Frontal cortex (tissue), 4 donors: ENCODE results near the gene CACNA1B. TPM values are rescaled to one million over a fixed set of nuclear protein-coding genes. Genes with fewer than 3 reads are reported as not detected.

Experiments
- DNase-seq, 2 donors: peaks; one replicate each; pipeline ENCODE4 v3.0.0; 2012; ENCODE audit warnings: low spot score in 2 of 2
- FAIRE-seq: peaks from 2 replicates; lab custom pipeline; 2012; peaks lifted over from hg19 to GRCh38; lab: Jason Lieb, UNC
- total RNA-seq: library from RNA; depleted of rRNA; stranded (reverse); fragments of >200 nt; gene quantifications from one replicate; pipeline ENCODE4 v1.2.3, GENCODE V29; 2014
- donor health status: control.
- donor health status: control.
- donor health status: control.

The CACNA1B gene
- total RNA-seq, 1 donor from 2014 or later, result 31.4 TPM

DNA sequence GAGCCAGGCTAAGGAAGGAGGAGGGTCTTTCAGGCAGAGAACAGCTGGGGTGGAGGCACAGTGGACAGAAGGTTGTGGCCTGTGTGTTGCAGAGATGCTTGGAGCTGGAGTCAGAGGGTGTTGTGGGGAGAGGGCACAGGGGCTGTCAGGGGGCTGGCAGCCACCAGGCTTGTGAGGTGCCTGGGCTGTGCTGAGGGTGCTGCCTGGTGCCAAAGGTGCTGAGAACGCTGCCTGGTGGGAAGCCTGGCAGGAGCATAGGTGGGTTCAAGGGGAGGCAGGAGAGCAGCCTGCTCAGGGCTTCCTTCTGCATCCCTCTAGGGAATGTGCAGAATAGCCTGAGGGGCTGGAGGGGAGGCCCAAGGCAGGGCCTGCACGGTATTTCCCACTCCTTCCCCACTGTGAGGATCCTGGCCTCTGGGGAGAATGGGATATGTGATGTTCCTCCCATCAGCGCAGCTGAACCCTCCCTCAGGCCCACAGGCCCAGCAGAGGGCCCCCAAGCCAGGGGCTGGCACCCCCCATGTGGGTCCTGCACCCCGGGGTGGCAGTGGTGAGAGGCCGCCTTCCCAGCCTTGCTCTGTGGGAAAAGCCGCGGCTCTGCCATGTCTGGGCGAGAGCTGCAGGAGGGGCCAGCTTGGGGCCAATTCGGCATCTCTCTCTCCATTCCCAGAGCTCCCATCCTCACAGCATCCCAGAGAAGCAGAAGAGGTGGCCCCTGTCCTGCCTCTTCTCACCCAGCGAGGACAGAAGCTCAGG lies 76.3 kb downstream of the CACNA1B start:
- FAIRE-seq, result no peak
- peak in 1 of 2 donors; percentile 1 for DNase-seq

DNA sequence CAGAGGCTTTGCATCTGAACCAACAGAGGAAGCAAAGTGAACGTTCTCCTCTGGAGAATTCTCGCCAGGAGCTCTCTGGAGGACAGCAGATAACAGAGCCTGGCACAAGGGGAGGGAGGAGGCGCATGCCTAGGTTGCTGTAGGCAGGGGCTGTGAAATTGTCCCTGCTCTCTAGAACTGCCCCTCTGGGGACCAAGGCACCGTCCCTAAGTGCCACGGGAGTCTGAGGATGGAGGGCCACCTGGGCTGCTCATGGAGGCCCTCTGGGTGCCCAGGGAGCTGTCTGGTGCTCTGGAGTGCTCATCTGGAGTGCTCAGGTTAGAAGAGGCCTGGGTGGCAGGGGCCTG lies 77.6 kb downstream of the CACNA1B start:
- DNase-seq (no peak), FAIRE-seq (no peak)

- DNase-seq (no peak), FAIRE-seq (no peak)
Measured at GRCh38 chr9:137955586-137955985, 78.0 kb downstream of the CACNA1B start.

DNA sequence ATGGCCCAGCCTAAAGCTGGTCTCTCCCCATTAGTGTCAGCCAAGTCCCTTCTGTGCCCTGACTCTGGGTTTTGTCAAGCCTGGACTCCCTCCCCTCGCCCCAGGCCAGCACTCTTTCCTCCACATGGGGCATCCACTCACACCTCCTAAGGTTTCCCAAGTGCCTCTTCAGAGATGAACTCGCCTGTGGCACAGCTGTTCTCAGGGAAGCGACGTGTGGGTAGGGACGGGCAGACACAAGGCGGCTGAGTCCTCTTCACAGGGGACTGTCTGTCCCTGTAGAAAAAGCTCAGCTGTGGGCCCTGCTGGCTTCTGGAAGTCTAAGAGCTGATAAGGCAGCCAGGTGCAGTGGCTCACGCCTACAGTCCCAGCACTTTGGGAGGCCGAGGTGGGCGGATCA lies 78.5 kb downstream of the CACNA1B start:
- peak in 1 of 2 donors; percentile 1 for DNase-seq
- FAIRE-seq, result no peak

DNA sequence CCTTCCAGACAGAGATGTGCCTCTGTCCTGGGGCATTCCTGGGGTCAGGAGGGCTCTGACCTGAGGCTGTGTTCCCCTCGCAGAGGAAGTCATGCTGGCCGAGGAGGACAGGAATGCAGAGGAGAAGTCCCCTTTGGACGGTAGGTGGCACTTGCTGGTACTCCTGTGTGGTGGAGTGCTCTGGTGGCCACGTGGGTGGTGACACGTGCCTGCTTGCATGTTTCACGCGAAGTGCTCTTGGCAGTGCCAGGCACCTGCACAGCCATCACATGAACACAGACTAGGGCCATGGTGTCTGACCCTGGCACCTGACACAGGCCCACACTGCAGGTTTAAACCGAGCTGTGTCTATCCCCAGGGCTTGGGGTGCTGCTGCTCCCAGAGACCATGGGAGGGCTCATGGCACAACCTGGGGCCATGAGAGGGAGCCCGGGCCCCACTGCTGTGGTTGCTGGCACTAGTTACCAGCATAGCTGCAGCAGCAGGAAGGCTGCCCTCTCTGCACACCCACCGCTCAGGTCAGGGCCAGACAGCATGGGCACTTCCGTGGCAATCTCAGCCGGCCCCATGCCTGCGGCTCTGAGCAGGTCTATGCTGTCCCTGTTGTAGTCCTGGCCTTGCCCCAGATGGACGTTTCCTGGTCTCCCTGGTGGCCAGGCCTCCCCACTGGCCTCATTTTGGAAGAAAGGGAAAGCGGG lies 79.3 kb downstream of the CACNA1B start:
- peak in 1 of 2 donors; percentile 36 for DNase-seq
- no peak for FAIRE-seq

DNA sequence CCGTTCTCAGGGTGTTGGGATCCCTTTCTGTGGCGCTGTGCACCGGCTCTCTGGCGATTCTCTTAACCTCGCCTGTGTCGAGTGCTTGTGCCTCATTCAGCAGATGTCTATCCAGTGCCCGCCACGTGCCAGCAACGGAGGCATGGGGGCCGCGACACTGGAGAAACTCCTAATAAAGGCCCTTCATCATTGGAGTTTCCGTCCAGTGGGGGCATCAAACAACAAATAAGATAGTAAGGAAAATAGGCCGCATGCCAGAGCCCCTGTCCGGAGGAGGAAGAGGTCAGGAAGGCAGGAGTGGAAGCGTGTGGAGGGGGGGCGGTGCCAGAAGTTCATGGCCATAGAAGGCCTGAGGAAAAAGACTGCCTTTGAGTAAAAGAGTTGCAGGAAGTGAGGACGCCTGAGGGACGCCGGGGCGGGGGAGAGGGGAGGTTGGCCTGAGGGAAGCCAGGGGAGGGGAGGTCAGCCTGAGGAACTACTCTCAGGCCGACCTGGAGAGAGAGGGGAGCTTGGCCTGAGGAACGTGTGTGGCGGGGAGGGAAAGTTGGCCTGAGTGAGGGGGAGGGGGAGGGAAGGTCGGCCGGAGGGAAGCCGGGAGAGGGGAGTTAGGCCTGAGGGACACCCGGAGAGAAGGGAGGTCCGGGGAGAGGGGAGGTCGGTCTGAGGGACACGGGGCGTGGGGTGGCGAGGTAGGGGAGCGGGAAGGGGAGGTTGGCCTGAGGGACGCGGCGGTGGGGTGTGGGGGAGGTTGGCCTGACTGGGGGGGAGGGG lies 82.2 kb downstream of the CACNA1B start:
- FAIRE-seq (no peak), DNase-seq (peak in 1 of 2 donors; percentile 1)

GRCh38 chr9:137960496-137960895 lies 82.9 kb downstream of the CACNA1B start:
- FAIRE-seq, result no peak
- no peak for DNase-seq

DNA sequence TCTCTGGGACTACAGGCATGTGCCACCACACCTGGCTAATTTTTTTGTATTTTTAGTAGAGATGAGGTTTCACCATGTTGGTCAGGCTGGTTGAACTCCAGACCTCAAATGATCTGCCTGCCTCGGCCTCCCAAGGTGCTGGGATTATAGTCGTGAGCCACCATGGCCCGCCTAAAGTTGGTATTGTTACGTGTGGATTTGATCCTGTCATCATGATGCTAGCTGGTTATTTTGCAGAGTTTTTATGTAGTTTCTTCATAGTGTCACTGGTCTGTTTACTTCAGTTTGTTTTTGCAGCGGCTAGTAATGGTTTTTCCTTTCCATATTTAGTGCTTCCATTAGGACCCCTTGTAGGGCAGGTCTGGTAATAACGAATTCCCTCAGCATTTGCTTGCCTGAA lies 85.9 kb downstream of the CACNA1B start:
- no peak for DNase-seq
- FAIRE-seq, result no peak

- DNase-seq, result no peak
- FAIRE-seq, result no peak
Measured at GRCh38 chr9:137965177-137965795, 87.7 kb downstream of the CACNA1B start.

DNA sequence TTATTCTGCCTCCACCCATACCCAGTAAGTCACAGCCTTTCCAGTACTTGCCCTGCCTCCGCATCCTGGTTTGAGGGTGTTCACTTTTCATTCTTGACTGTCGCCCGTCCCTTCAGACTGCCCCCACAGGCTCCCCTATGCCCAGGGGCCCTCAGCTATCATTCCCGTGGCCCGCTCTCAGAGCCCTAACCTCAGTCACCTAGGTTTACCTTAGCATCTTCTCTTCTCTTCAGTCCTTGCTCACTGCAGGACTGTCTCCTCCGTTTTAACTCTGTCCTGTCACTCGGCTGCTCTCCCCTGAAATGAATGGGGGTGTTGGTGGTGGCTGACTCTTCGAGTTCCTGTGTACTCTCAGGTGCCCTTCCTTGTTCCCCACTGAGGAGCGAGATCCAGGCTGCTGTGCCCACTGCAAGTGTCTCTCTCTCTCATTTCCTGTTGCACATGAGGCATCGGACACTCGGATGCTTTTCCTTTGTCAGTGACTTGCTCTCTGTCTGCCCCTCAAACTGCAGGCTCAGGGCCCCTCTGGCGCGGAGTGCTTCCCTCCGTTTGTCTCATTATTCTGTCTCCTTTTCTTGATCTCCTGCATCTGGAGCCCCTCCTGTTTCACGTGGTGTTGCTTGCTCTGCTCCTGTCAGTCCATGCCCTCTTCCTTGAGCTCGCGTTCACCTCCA lies 89.8 kb downstream of the CACNA1B start:
- FAIRE-seq (no peak), DNase-seq (no peak)

DNA sequence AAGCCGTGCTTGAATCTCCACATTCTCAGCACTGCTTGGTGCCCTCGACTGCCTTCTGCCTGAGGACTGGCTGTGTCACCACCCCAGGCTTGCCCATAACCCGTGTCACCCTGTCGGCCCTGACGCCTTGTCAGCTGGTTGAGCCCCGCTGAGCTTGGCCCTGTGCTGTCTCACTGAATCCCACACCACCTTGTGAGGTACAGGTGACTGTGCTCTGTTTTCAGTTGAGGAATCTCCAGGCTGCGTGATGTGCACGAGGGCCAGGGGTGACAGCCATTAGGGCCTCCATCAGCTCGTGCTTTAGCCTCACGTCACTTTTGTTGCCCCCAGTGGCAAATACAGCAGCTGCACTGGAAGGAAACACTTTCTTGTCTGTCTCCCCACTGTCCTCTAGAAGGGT lies 90.7 kb downstream of the CACNA1B start:
- DNase-seq (no peak), FAIRE-seq (no peak)

DNA sequence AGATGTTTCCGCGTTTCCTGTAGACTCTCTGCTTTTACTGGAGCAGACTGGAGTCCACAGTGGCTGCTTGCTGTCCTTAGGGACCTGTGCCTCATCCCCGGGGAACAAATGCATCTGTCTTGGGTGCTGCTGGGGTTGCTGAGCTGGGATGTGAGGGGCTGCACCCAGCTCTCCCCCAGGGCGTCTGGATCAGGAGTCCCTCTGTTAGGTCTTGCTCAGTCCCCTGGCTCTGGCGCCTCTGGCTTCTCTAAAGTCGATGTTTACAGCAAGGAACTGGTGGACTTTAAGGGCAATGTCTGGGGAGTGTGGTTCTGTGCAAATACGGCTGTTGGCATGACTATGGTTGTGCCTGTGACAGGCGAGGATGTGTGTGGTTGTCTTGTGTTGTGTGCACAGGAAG lies 91.4 kb downstream of the CACNA1B start:
- FAIRE-seq, result no peak
- no peak for DNase-seq

DNA sequence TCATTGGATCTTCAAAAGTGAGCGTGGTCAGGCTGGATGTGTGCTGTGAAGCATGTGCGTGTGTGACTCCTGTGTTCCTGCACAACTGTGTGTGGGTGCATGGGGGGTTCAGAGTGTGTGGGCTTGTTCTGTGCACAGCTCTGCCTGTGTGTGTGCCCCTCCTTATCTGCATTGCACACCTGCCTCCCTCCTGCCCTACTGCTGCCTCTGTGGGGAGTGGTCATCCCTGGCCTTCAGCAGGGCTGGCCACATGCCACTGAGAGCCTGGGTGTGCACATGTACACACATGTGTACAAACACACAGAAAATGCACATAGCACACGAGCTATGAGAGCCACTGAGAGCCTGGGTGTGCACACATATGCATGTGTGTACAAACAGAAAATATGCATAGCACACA lies 92.1 kb downstream of the CACNA1B start:
- FAIRE-seq (no peak), DNase-seq (no peak)

DNA sequence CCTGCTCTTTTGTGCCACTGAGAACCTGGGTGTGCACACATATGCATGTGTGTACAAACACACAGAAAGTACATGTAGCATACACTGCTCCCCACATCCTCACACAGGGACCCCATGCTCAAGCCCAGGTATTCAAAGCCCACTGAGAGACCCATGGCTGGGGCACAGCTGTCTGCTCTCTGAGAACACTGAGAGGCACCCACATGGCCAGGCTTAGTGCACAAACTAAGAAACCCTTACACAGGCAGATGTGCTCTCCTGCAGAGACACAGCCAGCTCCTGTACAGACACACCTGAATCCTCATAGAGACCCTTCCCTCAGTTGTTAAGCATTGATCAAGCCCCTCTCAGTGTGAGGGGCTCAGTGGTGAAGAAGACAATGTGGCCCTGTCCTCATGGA lies 92.5 kb downstream of the CACNA1B start:
- no peak for FAIRE-seq

DNA sequence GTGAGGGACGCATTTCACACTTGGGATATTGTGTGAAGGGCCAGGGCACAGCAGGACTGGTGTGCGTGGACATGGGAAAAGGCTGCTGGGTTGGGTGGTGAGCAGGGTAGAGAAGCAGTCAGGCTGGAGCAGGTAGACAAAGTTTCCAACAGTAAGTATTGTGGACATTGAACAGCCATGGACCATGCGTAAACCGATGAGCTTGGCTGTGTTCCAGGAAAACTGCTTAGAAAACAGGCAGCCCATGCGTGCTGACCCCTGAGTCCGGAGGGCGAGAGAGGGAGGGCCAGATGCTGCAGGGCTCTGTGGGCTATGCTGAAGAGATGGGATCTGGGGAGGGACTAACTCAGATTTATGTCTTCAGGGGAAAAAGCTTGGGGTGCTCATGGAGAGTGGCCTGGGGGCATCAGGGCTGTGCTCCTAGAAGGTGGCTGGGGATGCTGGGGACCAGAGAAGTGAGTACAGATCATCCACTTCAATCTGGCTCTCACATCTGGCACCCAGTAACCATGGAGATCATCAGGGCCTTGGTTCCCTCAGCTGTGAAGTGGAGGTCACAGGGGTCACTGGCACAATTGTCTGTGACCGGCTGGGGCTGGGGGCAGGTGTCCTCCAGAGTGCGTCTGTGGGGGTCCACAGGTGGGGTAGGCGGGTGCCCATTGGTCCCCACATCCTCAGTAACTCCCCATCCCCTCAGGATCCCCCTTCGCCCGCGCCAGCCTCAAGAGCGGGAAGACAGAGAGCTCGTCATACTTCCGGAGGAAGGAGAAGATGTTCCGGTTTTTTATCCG lies 93.3 kb downstream of the CACNA1B start:
- FAIRE-seq (no peak), DNase-seq (no peak)

More for the DNA sequence above, 92.5 kb downstream of the CACNA1B start:
- DNase-seq, result no peak

GRCh38 chr9:137971477-137972138 lies 94.0 kb downstream of the CACNA1B start:
- FAIRE-seq, result no peak
- DNase-seq, result no peak

DNA sequence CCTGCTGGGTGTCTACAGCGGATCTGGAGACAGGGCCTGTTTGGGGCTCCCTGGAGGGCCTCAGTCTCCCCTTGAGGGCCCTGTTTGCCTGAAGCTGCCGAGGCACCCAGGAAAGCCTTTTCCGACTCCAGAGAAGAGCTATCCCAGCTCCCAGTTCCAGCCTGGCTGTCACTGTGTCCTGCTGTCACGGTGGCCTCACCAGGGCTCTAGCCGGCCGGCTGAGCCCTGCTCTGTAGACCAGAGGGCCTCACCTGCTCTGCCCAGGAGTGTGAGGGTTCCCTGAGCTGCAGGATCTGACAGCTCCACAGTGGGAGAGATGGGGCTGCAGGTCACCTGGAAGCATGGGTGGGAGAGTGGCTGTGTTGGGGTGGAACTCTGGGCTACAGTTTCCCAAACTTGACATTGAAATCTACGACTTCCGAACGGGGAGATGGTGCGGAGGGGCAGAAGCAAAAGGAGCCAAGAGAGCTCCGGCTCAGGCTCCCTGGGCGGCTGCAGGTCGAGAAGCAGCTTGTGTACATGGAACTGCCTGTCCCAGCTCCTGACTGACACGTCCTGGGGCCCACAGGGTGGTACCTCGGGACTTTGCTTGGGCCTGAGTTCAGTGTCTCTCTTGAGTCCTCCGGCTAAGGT lies 94.9 kb downstream of the CACNA1B start:
- no peak for DNase-seq
- no peak for FAIRE-seq

GRCh38 chr9:137972988-137973470 lies 95.4 kb downstream of the CACNA1B start:
- DNase-seq (no peak), FAIRE-seq (no peak)
